GM19372 (cell line): ENCODE measurements around the gene LRRC25.
"Not testable (repeated sequence)": the region's sequence is repeated elsewhere in the genome, so short reads cannot be mapped to it uniquely, and the experiment has no call there.

Experiments
- ATAC-seq: cut with Tn5 transposase; IDR thresholded peaks from one replicate; pipeline ENCODE4 v1.9.1; 2021; ENCODE audit warnings: mild to moderate bottlenecking, low read depth, moderate library complexity; ENCODE audit not compliant: unreplicated experiment

The LRRC25 gene

DNA sequence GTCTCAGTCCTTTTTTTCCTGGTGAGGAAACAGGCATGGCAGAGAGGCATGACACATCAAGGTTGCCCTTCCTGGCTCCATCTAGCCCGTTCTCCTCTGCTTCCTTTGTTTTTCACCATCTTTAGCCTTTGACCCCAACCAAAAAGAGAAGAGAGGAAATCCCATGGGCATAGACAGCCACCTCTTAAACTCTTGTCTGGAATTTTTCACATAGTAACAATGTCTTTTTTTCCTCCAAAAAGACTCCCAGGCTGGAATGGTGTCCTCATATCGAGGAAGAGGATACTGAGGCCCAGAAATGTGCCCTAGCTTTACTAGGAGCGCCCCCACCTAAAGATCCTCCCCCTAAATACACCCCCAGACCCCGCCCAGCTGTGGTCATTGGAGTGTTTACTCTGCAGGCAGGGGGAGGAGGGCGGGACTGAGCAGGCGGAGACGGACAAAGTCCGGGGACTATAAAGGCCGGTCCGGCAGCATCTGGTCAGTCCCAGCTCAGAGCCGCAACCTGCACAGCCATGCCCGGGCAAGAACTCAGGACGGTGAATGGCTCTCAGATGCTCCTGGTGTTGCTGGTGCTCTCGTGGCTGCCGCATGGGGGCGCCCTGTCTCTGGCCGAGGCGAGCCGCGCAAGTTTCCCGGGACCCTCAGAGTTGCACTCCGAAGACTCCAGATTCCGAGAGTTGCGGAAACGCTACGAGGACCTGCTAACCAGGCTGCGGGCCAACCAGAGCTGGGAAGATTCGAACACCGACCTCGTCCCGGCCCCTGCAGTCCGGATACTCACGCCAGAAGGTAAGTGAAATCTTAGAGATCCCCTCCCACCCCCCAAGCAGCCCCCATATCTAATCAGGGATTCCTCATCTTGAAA lies 11.5 kb downstream of the LRRC25 start, which contains the start of gene GDF15:
Gene GDF15 (plus strand): TSS at position 484 of the 868 bp plus-strand sequence. CDS start 32 bp downstream, at position 516.
- no peak for ATAC-seq

DNA sequence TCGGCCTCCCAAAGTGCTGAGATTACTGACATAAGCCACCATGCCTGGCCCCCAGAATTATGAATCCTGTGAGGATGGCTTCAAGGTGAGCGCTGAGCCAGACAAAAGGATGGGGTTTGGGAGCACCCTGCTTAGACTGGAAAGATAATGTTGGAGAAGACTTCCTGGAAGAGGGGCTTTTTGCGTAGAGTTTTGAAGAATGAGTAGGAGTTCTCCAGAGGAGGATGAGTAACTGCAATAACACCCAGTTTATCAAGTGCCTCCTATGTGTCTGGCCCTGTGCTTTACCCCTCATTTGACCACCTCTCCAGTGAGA lies 12.1 kb downstream of the LRRC25 start:
- ATAC-seq: no peak

- ATAC-seq: no peak
Measured at GRCh38 chr19:18384775-18385174, 12.6 kb downstream of the LRRC25 start.

DNA sequence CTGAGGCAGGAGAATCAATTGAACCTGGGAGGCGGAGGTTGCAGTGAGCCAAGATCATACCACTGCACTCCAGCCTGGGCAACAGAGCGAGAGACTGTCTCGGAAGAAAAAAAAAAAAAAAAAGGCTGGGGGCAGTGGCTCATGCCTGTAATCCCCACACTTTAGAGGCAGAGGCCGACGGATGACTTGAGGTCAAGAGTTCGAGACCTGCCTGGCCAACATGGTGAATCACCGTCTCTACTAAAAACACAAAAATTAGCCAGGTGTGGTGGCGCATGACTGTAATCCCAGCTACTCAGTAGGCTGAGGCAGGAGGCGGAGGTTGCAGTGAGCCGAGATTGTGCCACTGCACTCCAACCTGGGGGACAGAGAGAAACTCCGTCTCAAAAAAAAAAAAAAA lies 13.8 kb downstream of the LRRC25 start:
- ATAC-seq: not testable (repeated sequence)

- no peak for ATAC-seq
Measured at GRCh38 chr19:18380843-18381242, 16.6 kb downstream of the LRRC25 start.

DNA sequence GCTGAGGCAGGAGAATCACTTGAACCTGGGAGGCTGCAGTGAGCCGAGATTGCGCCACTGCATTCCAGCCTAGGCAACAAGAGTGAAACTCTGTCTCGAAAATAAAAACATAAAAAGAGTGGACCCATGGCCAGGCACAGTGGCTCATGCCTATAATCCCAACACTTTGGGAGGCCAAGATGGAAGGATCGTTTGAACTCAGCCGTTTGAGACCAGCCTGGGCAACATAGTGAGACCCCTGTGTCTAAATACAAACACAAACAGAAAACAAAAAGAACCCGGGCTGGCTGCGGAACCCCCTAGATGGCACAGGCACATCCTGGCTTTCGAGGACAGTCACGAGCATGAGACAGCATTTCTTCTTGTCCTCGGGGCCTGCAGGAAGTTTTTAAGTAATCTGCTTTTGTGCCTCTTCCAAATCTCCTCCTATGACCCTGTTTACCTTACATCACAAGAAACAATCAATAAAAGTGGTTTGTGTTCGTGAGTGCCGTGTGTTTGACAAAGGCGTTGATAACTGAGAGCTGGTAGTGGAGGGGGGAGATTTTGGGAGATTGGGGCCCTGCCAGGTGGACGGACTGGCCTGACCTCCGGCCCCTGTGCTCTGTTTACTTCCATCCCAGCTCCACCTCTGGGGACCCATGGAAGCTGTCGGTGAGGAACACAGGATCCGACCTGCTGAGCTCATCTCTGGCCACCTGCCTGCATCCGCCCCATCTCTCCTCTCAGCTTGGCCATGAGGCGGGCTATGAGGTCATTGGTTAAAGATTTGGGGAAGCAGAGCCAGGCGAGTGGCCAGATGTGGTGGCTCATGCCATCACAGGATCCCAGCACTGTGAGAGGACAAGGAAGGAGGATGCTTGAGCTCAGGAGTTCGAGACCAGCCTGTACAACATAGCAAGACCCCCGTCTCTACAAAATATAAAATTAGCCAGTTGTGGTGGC lies 17.3 kb downstream of the LRRC25 start:
- ATAC-seq: no peak

GRCh38 chr19:18377026-18377425 lies 20.4 kb downstream of the LRRC25 start:
- ATAC-seq: no peak

GRCh38 chr19:18373892-18374629 lies 23.4 kb downstream of the LRRC25 start:
- ATAC-seq: peak; percentile 93

GRCh38 chr19:18373407-18373891 lies 24.0 kb downstream of the LRRC25 start:
- ATAC-seq: no peak

GRCh38 chr19:18368504-18369222 lies 28.8 kb downstream of the LRRC25 start:
- no peak for ATAC-seq

DNA sequence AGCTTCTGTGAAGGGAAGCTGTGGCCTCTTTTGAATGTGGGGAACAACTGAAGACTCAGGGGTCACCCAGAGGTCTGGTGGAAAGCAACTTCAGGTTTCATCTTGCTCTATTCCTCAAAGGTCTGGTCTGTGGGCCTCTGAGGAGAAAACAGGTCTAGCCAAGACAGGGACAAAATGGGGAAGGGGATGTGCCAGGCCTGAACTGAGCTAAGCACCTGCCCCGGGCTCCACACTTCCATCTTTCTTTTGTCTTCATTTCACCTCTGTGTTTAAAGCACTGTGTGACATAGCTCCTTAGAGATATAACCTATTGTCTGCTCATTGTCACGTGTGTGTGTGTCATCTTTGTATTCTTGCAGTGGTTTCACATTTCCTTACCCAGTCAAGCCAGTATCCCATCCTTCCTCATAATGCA lies 31.4 kb downstream of the LRRC25 start:
- ATAC-seq: no peak

DNA sequence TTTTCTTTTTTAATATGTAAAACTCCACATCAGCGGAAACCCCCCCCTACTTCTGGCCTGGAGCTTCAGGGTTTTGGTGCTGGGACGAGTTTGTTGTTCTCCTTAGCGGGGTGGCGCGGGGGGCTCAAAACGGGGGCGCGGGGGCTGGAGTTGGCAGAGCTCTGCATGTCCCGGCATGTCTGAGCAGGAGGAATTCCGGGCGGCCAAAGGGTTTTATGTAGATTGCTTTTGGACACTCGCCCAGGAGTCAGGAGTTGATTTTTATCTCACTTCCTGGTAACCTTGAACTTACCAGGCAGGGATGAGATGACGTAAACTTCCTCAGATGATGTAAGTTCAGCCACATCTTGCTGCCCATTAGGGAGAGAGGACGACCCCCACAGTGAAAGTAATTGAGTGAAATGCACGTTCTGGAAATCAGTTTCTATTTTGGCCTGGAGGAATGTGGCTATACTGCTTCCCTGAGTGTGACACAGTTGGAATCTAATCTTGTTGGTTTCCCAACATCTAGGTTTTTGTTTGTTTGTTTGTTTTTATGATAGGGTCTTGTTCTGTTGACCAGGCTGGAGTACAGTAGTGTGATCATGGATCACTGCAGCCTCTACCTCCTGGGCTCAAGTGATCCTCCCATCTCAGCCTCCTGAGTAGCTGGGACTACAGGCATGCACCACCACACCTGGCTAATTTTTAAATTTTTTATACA lies 32.4 kb downstream of the LRRC25 start:
- ATAC-seq: no peak

DNA sequence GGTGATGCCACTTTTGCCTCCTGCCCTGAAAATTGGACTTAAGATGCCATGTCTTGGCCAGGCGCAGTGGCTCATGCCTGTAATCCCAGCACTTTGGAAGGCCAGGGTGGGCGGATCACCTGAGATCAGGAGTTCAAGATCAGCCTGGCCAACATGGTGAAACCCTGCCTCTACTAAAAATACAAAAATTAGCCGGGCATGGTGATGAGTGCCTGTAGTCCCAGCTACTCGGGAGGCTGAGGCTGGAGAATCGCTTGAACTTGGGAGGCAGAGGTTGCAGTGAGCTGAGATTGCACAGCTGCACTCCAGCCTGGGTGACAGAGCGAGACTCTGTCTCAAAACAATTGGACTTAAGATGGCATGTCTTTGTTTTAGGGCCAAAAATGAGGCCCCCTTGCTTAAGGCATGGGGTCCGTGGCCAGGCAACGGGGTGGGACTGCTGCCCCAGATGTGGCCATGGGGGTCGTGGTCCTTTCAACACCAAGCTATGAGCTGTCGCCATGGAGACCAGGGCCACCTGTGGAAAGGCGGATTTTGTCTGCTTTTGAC lies 33.1 kb downstream of the LRRC25 start:
- ATAC-seq: not testable (repeated sequence)

GRCh38 chr19:18363787-18364186 lies 33.6 kb downstream of the LRRC25 start:
- ATAC-seq: no peak

DNA sequence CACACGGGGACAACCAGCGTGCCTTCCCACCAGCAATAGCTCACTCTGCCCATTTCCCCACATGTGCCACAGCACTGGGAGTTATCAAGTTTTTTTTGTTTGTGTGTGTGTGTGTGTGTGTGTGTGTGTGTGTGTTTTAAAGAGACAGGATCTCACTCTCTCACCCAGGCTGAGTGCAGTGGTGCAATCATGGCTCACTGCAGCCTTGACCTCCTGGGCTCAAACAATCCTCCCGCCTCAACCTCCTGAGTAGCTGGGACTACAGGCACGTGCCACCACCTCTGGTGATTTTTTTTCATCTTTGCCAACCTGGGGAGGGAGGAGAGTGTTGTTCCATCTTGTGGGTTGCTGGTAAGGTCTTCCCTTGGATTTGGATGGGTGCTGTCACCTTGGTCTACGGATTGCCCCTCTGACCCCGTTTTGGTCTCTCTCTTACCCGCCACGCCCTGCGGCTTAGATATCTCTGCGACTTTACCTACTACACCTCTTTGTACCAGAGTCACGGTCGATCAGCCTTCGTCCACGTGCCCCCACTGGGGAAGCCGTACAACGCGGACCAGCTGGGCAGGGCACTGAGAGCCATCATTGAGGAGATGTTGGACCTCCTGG lies 34.4 kb downstream of the LRRC25 start:
- ATAC-seq: no peak

- ATAC-seq: no peak
Measured at GRCh38 chr19:18361646-18362045, 35.8 kb downstream of the LRRC25 start.

DNA sequence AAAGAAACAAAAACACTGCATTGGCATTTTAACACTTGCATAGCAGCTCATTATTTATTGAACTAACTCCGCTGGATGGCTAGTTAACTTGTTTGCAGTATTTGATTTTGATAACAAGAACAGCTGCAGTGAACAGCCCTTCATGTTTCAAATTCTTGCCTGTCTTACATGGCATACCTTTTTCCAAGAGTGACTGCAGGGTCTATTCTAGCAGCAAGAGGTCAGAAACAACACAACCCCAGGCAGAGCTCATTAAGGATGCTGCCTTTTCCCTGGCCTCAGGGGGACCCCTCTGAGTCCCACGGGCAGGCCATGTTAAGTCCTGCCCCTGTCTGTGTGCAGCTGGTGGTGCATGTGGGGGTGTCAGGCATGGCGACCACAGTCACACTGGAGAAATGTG lies 40.4 kb downstream of the LRRC25 start:
- ATAC-seq: no peak

- ATAC-seq: not testable (repeated sequence)
Measured at GRCh38 chr19:18354743-18355142, 42.7 kb downstream of the LRRC25 start.
